Cerebellar nuclear complex (tissue), 1 donor: ENCODE data around the gene DYNC1I2.
A peak's percentile ranks its signal among the peaks of the same experiment; 100 is the strongest.

Experiments used
- DNase-seq, 2 experiments: peaks; one replicate each; lab custom pipeline; 2025; lab: John Stamatoyannopoulos, UW

The DYNC1I2 gene

DNA sequence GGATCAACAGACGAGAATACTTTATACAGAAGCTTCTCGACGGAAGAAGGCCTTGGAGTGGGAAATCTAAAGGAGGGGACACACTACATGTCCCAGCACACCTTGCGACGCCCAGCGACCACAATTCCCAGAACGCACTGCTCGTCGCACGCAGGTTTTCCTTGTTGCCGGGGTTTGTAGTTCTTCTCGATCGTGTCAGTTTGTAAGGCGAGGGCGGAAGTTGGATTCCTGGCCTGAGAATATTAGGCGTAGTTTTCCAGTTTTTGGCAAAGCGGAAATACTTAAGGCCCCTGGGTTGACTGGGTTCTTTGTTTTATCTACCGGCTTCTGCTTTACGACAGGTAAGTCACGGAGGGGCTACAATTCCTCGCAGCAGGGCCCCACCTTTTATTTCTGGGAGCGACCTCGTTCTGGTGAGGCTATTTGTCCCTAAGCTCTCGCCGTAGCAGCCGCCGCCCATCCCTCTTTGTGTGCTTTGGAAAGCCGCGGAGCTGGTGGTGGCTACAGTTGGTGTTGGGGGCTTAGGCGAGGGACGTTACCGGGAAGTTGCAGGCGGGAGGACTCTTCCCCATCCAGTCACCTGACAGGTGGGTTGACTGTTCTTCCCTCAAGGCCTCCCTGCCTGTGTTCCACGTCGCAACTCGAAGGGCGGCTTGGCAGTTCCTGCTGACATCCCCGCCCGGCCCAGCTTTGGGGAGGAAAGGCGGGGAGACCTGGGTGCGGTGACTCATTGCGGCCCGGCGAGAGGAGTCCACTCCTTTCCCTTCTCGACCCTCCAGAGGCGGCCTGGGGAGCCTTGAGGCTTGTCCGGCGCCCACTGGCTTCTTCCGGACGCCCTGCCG is at the start of gene DYNC1I2:
Gene DYNC1I2, plus strand, starts transcription at position 183 of the 842 bp plus-strand sequence. CDS start 2,687 bp downstream, outside the sequence.
- peak; percentile 76 to 80 for DNase-seq

GRCh38 chr2:171651667-171652415 is 35.4 kb upstream of the DYNC1I2 start:
- DNase-seq, result no peak

DNA sequence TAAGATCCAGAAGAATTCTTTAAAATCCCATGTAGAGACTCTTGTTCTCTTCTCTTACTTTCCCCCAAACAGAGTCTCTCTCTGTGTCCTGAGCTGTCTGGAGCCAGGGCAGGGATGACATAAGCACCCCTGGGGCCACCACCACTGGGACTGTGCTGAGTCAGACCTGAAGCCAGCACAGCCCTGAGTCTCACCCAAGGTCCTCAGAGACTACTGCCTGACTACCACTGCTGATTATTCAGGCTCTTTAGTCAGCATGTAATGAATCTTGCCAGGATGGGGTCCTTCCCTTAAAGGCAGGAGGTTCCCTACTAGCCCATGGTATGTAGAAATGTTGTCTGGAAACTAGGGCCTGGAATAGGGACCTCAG is 34.9 kb upstream of the DYNC1I2 start:
- no peak for DNase-seq

- no peak for DNase-seq
Observed at GRCh38 chr2:171655586-171655985, 31.7 kb upstream of the DYNC1I2 start.

- DNase-seq, result no peak
Observed at GRCh38 chr2:171667041-171667440, 20.2 kb upstream of the DYNC1I2 start.

DNA sequence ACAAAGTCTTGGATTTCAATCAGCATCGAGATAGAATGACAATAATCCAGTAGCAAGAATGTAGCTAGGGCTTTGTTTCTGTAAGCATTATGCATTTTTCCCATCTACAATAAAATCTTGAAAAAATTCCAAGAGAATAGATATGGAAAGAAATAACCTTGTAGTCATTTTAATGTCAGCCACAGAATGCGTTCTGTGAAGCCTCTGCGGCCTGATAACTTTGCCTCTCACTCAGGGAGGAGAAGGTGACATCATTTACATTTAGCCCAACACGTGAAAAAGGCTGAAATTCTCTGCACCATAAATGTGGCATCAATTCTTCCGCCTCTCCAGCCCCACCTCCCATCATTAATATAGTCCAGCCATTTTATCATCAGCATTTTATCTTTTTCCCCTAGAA is 19.1 kb upstream of the DYNC1I2 start:
- no peak for DNase-seq

GRCh38 chr2:171669121-171669520 is 18.1 kb upstream of the DYNC1I2 start:
- DNase-seq, result no peak

DNA sequence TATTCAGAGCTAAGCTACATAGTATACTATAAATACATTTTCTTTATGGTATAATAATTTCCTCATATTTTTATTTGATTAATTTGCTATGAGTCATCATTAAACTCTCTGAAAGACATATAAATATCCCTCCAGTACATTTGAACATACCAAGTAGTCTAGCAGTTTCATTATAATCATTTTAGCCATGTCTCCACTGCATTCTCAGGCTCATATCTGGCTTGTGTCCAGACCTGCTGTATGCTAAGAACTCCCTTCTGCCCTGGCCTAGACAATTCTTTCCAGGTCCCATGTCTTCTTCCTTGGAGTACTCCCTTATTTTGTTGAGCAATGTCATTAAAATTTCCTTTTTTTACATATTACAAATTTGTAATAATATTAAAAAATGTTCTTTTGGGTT is 16.6 kb upstream of the DYNC1I2 start:
- no peak for DNase-seq

DNA sequence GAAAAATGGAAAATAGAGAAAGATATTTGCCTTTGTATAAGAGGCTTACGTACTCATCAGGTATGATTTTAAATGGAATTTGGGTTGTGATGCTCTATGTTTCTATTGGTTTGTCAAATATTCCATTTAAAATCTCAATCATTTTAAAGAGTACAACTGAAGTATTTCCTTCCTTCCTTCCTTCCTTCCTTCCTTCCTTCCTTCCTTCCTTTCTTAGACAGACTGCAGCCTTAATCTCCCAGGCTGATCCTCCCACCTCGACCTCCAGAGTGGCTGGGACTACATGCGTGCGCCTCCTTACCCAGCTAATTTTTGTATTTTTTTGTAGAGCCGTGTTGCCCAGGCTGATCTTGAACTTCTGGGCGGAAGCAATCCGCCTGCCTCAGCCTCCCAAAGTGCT is 15.4 kb upstream of the DYNC1I2 start:
- DNase-seq, result no peak

DNA sequence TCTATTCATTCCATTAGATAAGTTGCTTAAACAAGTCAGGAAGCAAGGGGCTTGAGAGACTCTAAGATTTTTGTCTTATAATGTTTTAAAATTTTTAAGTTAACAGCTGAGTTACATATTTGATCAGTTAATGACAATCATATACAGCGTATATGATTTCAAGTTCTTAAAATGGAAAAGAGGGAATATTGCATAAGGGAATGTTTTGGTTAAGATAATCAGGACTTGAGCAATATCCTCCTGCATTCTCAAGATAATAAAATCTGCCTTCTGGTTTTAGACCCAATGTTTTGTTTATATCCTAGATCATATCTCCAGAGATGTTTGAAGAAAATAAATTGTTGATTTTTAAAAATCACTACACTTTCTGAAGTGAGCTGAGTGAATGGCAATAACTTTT is 13.4 kb upstream of the DYNC1I2 start:
- DNase-seq, result no peak

DNA sequence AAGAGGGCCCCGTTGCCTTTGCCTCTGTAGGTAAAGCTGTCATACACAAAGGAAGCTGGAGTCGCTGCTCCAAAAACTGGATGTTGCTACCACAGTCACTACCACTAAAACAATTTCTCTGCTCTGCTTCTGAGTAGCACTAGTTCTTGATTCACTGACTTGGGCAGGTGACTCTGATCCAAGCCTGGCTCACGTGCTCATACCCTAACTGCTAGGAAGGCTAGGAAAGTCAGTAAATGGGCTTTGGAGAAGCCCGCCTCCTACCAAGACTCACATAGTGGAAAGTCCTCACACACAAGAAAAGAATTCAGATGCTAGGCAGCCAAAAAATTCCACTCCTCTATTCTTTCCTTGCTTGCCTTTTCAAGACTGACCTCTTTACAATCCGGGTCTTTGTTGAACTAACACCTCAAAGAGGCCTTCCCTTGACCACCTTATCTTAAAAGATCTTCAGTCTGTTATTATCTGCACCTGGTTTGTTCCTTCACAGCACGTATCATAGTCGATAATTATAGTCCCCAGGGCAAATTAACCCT is 11.4 kb upstream of the DYNC1I2 start:
- DNase-seq, result no peak

GRCh38 chr2:171678619-171679018 is 8.7 kb upstream of the DYNC1I2 start:
- no peak for DNase-seq

GRCh38 chr2:171688129-171688465 is 828 bp downstream of the DYNC1I2 start:
- DNase-seq, result no peak

DNA sequence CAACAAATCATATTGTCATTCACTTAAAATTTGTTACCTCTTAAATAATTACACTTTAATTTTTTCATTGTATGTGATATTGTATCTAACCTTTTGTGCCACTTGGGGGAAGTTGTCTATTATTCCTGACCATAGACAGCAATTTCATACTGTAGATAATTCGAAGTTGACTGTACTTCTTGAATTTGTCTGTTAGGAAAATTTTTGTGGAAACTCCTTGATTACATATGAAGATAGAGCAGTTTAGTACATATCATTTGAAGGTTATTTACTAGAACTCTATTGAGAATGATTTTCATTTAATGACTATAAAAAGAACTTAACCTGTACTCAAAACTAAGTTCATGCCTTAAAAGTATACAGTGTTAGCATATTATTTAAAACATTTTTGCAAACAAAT is 5.1 kb downstream of the DYNC1I2 start:
- DNase-seq, result no peak

DNA sequence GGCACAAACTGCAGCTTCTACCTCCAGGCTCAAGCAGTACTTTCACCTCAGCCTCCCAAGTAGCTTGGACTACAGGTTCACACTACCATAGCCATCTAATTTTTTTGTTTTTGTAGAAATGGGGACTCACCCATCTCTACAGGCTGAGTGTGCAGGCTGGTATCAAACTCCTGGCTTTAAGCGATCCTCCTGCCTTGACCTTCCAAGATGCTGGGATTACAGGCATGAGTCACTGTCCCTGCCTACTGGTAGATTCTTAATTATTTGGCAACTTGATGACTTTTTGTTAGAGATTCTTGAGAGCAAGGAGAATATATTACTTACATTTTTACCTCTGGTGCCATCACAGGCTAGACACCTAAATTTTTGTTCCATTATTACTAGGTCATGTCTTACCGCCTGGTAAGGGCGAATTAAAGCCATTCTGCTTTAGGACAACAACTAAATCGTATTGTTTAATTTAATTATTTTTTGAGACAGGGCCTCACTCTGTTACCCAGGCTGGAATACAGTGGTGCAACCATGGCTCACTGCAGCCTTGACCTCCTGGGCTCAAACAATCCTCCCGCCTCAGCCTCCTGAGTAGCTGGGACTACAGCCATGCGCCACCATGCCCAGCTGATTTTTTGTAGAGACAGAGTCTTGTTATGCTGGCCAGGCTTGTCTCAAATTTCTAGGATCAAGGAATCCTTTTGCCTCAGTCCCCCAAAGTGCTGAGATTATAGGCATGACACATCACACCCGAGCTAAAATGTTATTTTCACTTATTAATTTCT is 15.7 kb downstream of the DYNC1I2 start:
- DNase-seq, result no peak

DNA sequence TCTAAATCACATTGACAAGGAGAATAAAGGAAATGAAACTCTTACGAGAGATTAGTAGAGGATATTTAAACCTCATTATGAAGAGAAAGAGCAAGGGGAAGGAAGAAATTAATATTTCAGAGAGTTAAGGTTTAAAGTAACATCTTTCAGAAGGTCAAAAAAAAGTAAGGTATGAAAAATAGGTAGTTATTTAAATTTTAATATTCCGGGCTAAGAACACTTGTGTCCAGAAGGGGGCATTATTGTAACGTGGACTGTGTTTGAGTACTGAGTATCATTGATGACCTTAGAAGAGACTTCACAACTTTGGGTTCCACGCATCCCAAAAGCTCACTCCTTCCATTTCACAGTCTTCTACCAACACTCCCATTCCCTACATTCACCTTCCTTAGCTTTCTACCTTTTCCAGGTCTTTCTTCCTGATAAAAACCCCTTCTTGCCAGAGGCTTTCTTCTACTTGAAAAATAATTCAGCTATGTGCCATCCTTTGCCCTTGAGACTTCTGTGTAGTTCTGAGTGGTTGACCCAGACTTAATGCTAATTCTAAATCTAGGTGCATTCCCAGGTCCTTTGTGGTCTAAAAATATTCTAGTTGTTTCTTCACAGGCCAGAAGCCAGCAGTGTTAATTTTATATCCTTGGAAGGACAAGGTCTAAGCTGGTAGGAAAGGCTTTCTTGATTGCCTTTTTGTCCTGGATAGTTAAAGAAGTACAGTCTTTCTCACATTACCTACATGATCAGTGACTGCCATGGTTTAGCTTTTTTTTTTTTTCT is 16.5 kb downstream of the DYNC1I2 start:
- no peak for DNase-seq

DNA sequence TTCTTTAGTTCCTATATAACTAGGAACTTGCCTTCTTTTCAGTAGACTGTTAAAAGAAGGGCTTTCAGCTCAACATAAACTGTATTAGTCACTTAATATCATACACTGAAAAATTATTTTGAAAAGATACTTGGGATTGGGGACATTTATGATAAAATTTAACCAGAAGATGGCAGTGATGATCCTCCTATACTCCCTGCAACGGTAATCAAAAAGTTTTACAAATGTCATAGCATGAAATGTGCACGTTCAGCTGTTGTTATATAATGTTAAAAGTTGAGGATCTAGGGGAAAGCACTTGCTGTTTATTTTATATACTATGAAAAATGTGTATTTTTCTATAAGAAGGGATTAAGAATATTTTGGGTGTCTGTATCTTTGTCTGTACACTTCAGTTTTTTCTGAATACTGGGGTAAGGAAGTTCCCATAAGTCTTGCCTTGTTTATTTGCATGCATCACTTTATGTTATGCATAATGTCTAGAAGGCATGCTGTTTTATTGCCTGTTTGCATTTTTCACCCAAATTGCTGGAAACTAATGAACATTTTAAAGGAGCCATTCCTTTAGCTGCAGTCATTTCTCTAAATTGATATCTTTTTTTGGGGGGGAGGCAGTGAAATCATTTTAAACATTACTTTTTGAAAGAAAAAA is 19.0 kb downstream of the DYNC1I2 start:
- no peak for DNase-seq

- DNase-seq, result no peak
Observed at GRCh38 chr2:171707752-171708151, 20.5 kb downstream of the DYNC1I2 start.

- no peak for DNase-seq
Observed at GRCh38 chr2:171709011-171709685, 21.9 kb downstream of the DYNC1I2 start.

DNA sequence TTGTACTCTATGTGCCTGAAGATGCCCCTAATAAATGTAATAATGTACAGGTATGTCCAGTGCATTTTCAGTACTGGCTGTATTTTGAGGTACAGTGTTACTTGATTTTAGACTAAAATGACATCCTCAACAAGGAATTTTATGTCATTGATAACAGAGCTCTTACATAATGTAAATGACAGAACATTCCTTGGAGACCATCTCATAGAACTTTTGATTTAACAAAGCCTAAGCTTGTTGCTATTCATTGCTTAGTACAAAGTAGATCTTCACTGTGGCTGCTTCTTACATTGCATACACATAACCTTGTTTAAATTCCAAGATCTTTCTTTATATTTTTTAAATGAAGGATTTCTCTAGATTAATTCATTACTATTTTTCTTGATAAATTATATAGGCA is 24.1 kb downstream of the DYNC1I2 start:
- DNase-seq, result no peak

- DNase-seq, result no peak
Observed at GRCh38 chr2:171712051-171712450, 24.8 kb downstream of the DYNC1I2 start.
